SW480 (cell line): ENCODE measurements around the gene RPS6KC1.
"Not testable (repeated sequence)": the region's sequence is repeated elsewhere in the genome, so short reads cannot be mapped to it uniquely, and the experiment has no call there.

Experiments
- DNase-seq: peaks from one replicate; pipeline ENCODE4 v3.0.0-alpha.2; 2016; ENCODE audit warnings: low spot score

Gene RPS6KC1

DNA sequence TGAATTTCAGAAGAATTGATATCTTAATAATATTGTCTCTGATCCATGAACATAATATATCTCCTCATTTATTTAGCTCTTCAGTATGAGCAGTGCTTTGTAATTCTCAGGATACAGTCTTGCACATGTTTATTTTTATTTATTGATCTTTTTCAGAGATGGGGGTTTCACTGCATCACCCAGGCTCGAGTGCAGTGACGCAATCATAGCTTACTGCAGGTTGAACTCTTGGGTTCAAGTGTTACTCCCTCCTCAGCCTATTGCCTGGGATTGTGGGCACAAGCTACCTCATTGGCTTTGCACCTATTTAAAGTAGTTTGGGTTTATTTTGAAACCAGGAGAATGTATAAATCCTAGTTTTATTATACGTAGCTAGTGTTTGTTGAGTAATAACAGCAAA, 4.7 kb downstream of the RPS6KC1 start:
- no peak for DNase-seq

DNA sequence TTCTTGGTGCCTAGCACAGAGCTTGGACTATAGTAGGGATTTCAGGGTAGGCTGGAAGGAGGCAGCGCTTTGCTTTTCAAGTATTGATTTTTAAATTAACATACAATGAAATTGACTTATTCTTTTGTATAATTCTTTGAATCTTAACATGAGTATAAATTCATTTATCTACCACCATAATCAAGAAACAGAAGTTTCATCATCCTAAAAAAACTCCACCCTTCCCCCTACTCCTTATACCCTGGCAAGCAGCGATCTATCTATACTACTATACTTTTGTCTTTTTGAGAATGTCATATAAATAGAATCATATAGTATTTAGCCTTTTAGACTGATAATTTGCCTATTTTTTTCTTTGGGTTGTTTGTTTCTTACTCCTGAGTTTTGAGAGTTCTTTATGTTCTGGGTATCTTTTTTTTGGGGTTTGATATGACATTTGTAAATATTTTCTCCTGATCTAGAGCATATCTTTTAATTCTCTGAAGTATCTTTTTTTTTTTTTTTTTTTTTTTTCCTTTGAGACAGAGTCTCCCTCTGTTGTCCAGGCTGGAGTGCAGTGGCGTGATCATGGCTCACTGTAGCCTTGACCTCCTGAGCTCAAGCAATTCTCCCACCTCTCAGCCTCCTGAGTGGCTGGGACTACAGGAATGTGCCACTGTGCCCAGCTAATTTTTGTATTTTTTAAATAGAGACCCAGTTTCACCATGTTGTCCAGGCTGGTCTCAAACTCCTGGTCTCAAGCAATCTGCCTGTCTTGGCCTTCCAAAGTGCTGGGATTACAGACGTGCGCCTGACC, 6.4 kb downstream of the RPS6KC1 start:
- no peak for DNase-seq

DNA sequence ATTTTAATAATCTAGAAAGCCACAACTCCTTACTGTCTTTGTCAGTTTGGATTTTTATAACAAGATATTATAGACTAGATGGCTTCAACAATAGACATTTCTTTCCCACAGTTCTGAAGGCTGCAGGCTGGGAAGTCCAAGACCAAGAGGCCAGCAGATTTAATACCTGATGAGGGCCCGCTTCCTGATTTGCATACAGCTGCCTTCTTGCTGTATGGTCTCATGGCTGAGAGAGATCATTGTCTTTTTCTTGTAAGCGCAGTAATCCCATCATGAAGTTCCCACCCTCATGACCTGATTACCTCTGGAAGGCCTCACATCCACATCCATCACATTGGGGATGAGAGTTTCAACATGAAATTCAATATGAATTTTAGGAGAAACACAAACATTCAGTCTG, 9.8 kb downstream of the RPS6KC1 start:
- no peak for DNase-seq

DNA sequence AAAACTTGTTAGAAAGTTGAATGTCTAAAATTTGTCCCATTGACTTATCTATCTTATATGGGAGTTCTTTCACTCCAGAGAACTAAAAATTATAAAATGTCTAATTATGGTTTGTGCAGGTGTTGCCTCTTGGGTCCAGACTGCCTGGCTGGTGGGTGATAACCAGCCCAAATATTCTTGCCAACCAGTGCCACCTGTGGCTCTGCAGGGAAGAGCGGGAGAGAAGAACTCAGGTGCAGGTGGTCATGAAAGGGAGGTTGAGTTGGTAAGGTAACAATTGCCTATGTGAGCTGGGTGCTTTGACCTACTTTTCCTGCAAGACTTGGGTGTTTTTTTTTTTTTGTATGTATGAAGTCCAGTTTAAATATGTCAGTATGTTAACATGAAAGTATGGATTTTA, 10.2 kb downstream of the RPS6KC1 start:
- no peak for DNase-seq

DNA sequence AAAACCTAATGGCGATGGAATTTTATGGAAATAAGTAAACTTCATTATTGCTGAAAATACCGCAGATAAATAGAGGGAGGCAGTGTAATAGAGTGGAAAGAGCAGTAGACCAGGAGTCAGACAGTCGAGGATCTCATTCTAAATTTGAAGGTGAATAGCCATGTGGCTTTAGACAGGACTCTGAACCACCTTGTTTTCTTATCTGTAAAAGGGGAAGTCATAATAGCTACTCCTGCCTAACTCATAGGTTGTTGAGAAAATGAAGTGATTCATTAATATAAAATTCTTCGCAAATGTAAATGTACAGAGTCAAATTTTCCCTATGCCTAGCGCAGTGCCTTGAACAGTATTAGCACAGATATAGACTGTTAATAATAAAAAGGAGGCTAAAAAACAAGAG, 14.8 kb downstream of the RPS6KC1 start:
- DNase-seq: no peak

DNA sequence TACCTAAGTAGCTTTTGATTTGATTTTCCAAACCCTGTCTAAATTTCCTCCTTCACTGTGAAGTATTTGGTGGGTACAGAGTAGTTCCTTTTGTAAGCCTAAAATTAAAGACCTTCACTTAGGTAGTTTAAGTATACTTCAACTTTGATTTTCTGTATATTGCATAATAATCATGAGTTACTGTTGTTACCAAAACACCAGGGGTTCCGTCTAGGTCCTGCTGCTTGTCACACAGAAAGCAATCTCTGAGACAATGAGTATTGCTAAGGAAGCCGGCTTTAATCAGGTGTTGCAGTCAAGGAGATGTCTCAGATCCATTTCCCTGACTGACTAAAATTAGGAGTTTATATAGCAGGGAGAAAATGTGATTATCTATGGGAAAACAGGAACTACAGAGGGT, 15.3 kb downstream of the RPS6KC1 start:
- no peak for DNase-seq

DNA sequence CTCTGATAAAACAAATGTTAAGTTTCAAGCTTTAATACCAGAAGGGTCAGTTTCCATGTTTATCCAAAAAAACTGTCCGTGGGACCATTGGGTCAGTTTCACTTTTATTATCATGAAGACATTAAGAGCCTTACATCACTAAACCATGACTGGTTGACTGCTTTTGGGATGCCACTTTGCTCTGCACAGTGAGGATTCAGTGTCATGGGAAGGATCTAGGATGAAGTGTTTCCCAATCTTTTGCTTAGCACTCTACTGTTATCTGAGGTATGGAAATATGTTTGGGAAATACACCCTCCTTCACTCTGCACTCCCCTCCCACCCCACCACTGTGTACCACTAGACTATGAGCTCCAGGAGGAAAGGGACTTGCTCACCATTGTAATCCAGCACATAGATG, 16.3 kb downstream of the RPS6KC1 start:
- DNase-seq: no peak

DNA sequence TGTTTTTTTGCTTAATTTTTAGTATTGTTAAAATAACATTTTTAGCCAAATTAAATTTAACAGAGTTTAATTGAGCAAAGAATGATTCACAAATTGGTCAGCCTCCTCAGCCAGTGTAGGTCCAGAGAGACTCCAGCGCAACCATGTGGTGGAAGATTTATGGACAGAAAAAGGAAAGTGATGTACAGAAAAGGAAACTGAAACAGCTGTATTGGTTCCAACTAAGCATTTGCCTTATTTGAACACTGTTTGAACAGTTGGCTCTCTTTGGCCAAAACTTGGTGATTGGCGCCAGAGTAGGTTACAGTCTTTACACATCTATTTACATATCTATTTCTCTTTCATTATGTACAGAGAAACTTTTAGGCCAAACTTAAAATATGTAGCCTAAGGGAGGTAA, 19.4 kb downstream of the RPS6KC1 start:
- no peak for DNase-seq

DNA sequence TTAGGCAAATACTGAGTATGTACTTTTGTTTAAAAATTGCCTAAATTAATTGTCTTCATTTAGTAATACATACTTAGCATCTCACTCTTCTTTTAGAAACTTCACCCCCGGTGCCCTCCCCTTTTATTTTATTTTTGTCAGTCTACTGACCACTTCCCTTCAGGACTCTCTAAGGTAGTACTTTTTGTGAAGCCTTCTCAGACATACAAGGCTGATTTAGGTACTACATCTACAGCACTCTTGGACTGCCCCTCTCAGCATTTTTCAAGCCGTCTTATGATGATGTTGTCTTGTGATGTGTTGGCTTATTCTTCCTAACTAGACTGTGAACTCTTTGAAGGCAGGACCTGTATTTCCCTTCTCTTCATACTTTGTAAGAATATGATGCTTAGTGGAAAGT, 24.7 kb downstream of the RPS6KC1 start:
- DNase-seq: no peak

DNA sequence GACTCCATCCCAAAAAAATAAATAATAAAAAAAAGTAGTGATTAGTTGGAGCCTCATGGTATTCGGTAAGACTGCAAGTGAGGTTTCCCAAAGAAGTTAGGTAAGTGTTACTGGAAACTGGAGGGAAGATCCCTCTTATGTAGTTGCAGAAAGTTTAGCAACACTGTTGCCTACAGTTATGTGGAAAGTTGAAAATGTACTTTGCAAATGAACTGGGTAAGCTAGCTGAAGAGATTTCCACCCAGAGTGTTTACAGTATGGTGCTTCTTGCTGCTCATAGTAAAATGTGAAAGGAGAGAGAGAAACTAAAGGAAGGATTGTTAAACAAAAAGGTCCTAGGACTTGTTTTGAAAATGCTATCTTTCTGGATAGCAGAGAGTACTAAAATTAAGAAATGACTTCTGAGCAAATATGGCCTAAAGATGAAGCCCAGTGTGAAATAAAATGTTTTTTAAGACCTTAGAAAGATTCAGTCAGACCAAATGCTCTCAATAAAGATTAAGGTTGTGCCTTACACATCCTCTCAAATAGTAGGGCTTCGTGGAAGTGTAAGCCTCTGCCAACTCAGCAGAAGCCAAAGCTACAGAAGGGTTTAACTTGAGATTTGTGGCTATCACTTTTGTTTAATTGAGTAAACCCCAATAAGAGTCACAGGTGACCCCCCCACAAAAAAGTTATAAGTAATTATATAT, 31.5 kb downstream of the RPS6KC1 start:
- DNase-seq: no peak

DNA sequence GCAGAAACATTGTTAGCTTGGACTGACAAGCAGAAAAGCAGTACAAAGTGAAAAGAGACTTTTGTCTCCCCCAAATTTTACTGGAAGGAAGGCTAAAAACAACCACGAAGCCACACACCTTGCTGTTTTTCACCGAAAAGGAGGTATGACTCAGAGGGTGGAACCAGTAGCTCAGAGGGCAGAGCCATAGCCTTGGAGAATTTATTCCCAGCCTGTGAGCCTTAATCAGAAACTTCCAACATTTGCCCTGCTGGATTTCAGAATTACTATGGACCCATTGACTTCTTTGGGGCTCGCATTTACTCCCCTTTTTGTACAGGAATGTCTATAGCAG, 32.0 kb downstream of the RPS6KC1 start:
- DNase-seq: no peak

DNA sequence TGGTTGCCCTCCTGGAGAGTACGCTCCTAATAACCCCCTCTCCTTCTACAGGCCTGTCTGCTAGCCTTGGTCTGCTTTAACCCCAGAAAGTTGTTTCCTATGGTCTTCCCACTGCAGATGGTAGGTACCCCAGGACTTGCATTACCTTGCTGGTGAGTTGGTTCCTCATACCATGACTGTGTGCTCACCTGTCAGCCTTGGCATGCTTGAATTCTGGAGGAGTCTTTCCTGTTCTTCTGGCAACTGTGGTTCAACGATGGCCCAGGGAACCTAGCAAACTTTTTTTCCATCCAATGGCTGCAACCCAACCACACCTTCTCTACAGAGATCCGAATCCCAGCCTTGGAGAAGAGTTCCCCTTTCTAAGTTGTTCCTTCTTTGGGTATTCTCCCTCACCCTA, 36.9 kb downstream of the RPS6KC1 start:
- DNase-seq: no peak

DNA sequence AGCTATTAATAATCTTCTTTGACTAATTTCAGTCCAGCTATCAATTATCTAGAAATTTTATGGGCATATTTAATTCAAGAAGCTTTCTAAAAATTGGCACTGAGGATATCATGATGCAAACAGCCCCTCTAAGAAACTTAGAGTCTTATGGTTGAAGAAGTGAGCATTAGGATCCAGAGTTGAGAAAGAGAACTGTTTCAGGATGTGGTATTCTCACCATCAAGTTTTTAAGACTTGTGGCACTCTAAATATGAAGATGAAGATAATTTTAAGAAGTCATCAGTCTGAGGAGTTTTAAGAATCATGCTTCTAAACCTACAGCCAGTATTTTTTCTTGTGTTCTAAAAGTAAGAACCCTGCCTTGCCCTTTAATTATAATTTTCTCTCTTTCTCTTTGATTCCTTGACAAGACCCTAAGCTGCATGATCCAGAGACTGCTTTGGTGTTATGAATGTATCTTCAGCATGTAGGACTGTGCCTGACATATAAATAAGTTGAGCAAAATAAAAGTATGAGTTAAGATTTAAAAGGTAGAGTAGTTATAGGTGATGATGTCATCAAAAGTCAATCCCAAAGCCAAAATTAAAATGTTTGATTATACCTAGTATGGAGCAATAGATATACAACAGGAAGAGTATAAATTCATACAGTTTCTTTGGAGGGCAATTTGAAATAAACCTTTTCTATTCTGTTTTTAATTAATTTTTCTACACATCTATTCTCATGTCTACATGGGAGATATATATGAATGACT, 39.1 kb downstream of the RPS6KC1 start:
- DNase-seq: no peak

DNA sequence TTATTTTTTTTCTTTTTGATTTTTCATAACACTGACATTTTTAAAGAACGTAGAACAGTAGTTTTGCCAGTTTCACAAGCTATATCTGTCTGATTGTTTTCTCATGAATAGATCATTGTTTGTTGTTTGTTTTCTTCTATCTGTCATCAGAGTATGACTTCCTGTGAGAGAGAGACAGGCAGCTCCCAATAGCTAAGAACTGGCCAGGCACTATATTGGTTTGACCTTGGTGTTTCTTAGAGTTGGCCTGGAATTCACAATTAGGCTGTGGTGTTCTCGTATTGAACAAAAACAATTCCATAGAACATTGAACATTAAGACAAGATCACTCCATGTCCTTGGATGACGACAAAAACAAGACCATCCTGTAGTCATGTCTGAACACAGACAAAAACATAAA, 43.4 kb downstream of the RPS6KC1 start:
- DNase-seq: no peak

DNA sequence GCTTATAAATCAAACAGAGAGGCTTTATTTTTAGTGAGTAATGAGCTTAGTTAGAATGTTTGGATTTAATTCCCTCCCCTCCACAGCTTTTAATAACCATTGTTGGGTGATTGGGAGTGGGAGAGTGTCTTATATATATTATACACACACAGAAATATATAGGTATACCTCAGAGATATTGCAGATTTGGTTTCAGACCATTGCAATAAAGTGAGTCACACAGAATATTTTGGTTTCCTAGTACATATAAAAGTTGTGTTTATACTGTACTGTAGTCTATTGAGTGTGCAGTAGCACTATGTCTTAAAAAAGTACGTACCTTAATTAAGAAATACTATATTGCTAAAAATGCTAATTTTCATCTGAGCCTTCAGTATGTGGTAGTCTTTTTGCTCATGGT, 44.4 kb downstream of the RPS6KC1 start:
- DNase-seq: no peak

DNA sequence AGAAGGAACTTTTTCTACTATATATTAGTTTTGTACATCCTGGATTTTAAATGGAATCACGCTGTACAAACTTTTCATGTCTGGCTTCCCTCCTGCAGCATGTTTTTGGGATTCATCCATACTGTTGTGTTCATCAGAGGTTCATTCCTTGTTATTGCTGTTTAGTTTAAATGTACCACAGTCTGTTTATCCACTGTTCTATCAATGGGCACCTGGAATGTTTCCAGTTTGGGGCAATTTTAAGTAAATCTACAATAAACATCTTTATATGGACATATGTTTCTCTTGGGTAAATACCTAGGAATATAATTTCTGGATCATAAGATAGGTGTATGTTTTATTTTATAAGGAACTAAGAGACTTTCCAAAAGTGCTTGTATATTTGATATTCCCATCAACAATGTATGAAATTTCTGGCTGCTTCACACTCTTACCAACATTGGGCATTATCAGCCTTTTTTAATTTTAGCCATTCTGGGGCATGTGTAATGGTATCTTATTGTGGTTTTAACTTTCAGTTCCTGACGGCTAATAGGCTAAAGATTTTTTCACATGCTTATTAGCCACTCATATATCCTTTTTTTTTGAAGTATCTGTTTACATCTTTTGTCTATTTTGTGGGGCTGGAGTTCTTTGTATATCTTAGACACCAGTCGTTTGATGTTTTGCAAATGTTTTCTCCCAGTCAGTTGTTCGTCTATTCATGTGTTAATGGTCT, 48.8 kb downstream of the RPS6KC1 start:
- no peak for DNase-seq

DNA sequence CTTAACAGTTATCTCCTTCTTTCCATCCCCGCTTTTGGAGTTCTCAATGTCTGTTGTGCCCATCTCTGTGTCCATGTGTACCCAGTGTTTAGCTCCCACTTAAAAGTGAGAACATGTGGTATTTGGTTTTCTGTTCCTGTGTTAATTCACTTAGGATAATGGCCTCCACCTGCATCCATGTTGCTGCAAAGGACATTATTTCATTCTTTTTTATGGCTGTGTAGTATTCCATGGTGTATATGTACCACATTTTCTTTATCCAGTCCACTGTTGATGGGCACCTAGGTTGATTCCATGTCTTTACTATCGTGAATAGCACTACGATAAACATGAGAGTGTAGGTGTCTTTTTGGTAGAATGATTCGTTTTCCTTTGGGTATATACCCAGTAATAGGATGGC, 49.5 kb downstream of the RPS6KC1 start:
- DNase-seq: not testable (repeated sequence)

DNA sequence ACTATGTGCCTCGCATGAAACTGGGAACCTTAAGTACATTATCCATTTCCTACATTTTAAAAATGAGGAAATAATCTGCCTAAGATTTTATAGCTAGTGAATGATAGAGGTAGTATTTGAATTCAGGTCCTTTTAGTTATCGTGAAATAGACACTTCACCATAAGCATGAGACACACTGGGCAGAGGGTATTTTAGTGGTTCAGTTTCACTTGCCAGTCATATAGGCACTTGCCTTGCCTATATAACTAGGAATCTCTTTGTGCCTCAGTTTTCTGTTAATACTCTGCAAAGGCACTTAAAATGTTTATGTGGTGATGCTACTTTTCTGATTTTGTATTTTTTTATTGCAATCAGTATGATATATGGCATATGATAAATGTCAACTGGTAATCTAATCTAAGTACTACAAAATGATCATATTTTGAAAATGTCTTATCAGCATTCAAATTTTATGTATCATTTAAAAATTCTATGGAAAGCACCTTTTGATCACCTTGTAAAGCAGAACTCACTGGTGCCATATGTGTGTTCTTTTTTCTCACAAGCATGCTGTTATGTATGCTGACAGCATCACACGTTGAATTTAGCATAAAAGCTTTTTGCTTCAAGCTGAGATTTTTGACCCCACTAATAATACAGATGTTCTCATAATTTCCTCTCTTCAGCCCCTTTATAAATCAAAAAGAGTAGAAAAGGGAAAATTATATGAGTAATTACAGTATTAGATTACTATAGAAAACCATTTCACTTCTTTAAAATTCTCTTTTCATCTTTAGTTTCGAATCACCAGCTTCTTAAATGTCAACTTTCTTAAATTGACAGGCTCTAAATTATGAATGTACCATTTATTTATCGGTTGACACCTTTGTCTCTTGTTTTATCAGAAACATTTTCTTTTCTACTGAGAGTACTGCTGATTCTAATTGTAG, 52.6 kb downstream of the RPS6KC1 start:
- DNase-seq: no peak

DNA sequence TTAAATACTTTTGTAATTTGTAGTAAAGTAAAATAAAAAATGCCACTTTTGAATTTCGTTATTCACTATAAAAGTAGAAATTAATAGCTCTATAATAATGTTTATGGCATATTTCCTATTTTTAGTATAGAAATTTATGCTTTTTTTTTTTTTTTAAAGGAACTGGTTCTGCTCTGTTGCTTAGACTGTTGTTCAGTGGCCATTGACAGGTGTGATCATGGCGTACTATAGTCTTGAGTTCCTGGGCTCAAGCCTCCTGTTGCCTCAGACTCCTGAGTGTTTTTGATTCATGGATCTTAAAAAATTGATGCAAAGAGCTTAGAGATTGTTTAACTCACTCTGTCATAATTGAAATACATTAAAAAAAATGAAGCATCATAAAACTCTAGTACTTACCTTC, 53.6 kb downstream of the RPS6KC1 start:
- no peak for DNase-seq

DNA sequence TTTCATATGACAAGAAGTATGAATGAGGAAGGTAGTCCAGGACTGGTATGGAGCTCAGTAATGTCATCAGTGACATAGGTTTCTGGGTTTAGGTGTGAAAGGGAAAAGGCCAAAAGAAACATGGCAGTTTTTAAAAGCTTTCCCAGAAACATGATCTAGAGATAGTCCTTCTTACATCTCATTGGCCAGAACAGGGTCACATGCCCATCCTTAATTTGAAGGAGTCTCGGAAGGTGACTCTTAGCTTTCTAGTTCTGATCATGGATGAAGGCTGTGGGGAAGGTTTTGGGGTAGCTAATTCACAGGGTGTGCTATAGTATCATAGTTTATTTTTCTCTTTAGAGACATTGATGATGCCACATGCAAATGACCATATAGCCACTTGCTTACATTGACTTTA, 55.3 kb downstream of the RPS6KC1 start:
- DNase-seq: no peak

DNA sequence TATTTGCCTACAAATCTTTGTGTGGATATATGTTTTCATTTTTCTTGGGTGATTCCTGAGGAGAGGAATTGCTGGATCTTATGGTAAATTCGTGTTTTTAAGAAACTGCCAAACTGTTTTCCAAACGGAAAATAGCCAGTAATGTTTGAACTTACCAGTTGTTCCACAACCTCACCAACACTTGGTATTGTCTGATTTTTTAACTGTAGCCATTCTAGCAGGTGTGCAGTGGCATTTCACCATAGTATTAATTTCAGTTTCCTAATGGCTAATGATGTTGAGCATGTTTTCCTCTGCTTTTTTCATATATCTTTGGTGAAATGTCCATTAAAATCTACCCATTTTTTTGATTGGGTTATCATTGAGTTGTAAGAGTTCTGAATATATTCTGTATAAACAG, 56.6 kb downstream of the RPS6KC1 start:
- no peak for DNase-seq
